ENCODE results near the gene MAPRE2. TPM values are rescaled to one million over a fixed set of nuclear protein-coding genes. Genes with fewer than 3 reads are reported as not detected.

Gene MAPRE2
- total RNA-seq, 2 donors from 2014 or later: 31.8 to 54.2 TPM

GRCh38 chr18:35183886-35184285 lies 142.7 kb downstream of the MAPRE2 start:
- no peak for ATAC-seq (ENCODE audit: insufficient number of reproducible peaks, low FRiP score, low read depth)
- Histone ChIP-seq H3K36me3 (no peaks in the 10 kb centered on the region), H3K27ac (no peak overlapping the region)

GRCh38 chr18:35185771-35186170 lies 144.6 kb downstream of the MAPRE2 start:
- no peak for TF ChIP-seq CTCF (IDR thresholded peaks at IDR 0.05)
- no peak for ATAC-seq (ENCODE audit: insufficient number of reproducible peaks, low FRiP score, low read depth)
- no peaks in the 10 kb centered on the region for H3K4me1 ChIP-seq (ENCODE audit: control insufficient read depth in 1 of 2, low read depth in 2 of 2)
- no peak for DNase-seq (ENCODE audit: low spot score)
- H3K27ac ChIP-seq: no peak overlapping the region
- no peaks in the 10 kb centered on the region for H3K36me3 ChIP-seq
- H3K27me3 ChIP-seq (replicated peaks; ENCODE audit: insufficient read depth): no peaks in the 10 kb centered on the region
- no peak overlapping the region for H3K4me3 ChIP-seq
- H3K9me3 ChIP-seq: no peaks in the 10 kb centered on the region

More at GRCh38 chr18:35183886-35184285, 142.7 kb downstream of the MAPRE2 start:
- TF ChIP-seq CTCF (IDR thresholded peaks at IDR 0.05): no peak
- no peak for DNase-seq (ENCODE audit: low spot score)
- no peaks in the 10 kb centered on the region for H3K4me1 ChIP-seq (ENCODE audit: control insufficient read depth in 1 of 2, low read depth in 2 of 2)
- H3K4me3 ChIP-seq: no peak overlapping the region
- H3K27me3 ChIP-seq (replicated peaks; ENCODE audit: insufficient read depth): no peaks in the 10 kb centered on the region
- no peaks in the 10 kb centered on the region for H3K9me3 ChIP-seq

- H3K27me3 ChIP-seq (replicated peaks; ENCODE audit: insufficient read depth): no peaks in the 10 kb centered on the region
- no peaks in the 10 kb centered on the region for H3K9me3 ChIP-seq
- ATAC-seq (ENCODE audit: insufficient number of reproducible peaks, low FRiP score, low read depth) (no peak), DNase-seq (ENCODE audit: low spot score) (no peak)
- no peaks in the 10 kb centered on the region for H3K4me1 ChIP-seq (ENCODE audit: control insufficient read depth in 1 of 2, low read depth in 2 of 2)
- H3K27ac ChIP-seq: no peak overlapping the region
- no peak for TF ChIP-seq CTCF (IDR thresholded peaks at IDR 0.05)
- no peak overlapping the region for H3K4me3 ChIP-seq
- H3K36me3 ChIP-seq: no peaks in the 10 kb centered on the region
Measured at GRCh38 chr18:35186291-35187034, 145.2 kb downstream of the MAPRE2 start.

- Histone ChIP-seq H3K9me3 (no peaks in the 10 kb centered on the region), H3K27me3 (replicated peaks; ENCODE audit: insufficient read depth) (no peaks in the 10 kb centered on the region), H3K4me1 (ENCODE audit: control insufficient read depth in 1 of 2, low read depth in 2 of 2) (no peaks in the 10 kb centered on the region), H3K4me3 (no peak overlapping the region), H3K36me3 (no peaks in the 10 kb centered on the region), H3K27ac (no peak overlapping the region)
- DNase-seq (ENCODE audit: low spot score): no peak
- no peak for TF ChIP-seq CTCF (IDR thresholded peaks at IDR 0.05)
- no peak for ATAC-seq (ENCODE audit: insufficient number of reproducible peaks, low FRiP score, low read depth)
Measured at GRCh38 chr18:35189510-35189909, 148.3 kb downstream of the MAPRE2 start.

DNA sequence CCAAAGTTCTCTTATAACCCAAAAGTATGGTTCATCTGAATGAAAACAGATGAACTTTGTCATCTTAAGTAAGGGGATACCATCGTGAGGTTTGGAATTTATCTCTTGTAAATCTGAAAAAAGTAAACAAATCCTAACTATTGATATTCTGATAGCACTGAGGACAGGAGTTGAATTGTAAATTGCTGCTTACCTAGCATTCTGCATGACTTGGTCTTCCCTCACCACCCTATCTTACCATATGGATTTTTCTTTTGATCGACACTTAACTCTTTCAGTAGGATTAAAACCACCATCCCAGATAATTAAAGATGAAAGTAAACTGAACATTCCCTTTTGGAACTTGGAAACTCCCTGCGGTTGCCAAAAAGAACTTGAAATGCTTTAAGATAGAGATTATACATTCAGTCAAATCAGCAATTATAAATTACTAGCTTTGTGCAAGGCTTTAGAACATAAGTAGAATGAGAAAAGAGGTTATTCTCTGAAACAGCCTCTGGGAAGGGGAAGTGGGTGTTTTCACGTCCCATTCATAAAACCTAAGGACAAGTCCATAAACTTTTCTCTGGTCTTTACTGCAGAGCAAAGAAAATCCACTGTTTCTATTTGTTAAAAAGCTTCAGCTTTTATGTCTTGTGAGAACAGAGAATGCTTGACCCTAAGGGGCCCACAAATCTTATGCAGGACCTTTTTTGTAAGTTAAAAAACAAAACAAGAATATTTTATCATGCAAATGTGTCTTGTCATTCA lies 149.9 kb downstream of the MAPRE2 start:
- H3K4me3 ChIP-seq: no peak overlapping the region
- DNase-seq (ENCODE audit: low spot score): no peak
- no peaks in the 10 kb centered on the region for H3K36me3 ChIP-seq
- TF ChIP-seq CTCF (IDR thresholded peaks at IDR 0.05): no peak
- no peaks in the 10 kb centered on the region for H3K27me3 ChIP-seq (replicated peaks; ENCODE audit: insufficient read depth)
- H3K4me1 ChIP-seq (ENCODE audit: control insufficient read depth in 1 of 2, low read depth in 2 of 2): no peaks in the 10 kb centered on the region
- no peak for ATAC-seq (ENCODE audit: insufficient number of reproducible peaks, low FRiP score, low read depth)
- no peaks in the 10 kb centered on the region for H3K9me3 ChIP-seq
- H3K27ac ChIP-seq: no peak overlapping the region

Measured in thoracic aorta (tissue), 2 donors.